ENCODE results near the gene STPG2. TPM values are rescaled to one million over a fixed set of nuclear protein-coding genes. Genes with fewer than 3 reads are reported as not detected.

STPG2 gene
- total RNA-seq, 2 experiments from 2014 or later = not detected

GRCh38 chr4:97987019-97987648, 156.1 kb downstream of the STPG2 start:
- Mint-ChIP-seq H3K4me1 (ENCODE audit: low read depth) (no peaks in the 10 kb centered on the region), H3K27me3 (no peaks in the 10 kb centered on the region), H3K4me3 (no peak overlapping the region), H3K36me3 (no peaks in the 10 kb centered on the region), H3K9me3 (peaks cover 4% of the 10 kb centered on the region), H3K27ac (no peak overlapping the region)
- no peak for DNase-seq
- intact Hi-C loops (cut with micrococcal nuclease) = no loop called here
- ChIA-PET CTCF (interaction anchor here (0.8 kb wide), 1 partner anchor 1779 kb away, joined by 3 read pairs; no protein-coding TSS in a partner anchor), POLR2A (no interaction called here)

GRCh38 chr4:97984545-97985131, 158.6 kb downstream of the STPG2 start:
- ChIA-PET CTCF (no interaction called here), POLR2A (no interaction called here)
- Mint-ChIP-seq H3K27me3 (no peaks in the 10 kb centered on the region), H3K4me1 (ENCODE audit: low read depth) (no peaks in the 10 kb centered on the region), H3K9me3 (no peaks in the 10 kb centered on the region), H3K27ac (no peak overlapping the region), H3K36me3 (no peaks in the 10 kb centered on the region), H3K4me3 (no peak overlapping the region)
- intact Hi-C loops (cut with micrococcal nuclease) = no loop called here
- DNase-seq = no peak

GRCh38 chr4:97978791-97979488, 164.3 kb downstream of the STPG2 start:
- POLR2A ChIA-PET = no interaction called here
- no peak overlapping the region for H3K27ac Mint-ChIP-seq
- H3K36me3 Mint-ChIP-seq = no peaks in the 10 kb centered on the region

GRCh38 chr4:97953171-97953941, 189.9 kb downstream of the STPG2 start:
- no peaks in the 10 kb centered on the region for H3K36me3 Mint-ChIP-seq
- no peak overlapping the region for H3K4me3 Mint-ChIP-seq
- CTCF ChIA-PET = interaction anchor here (0.6 kb wide), 1 partner anchor 231 kb away, joined by 3 read pairs; no protein-coding TSS in a partner anchor
- H3K27me3 Mint-ChIP-seq = no peaks in the 10 kb centered on the region
- H3K9me3 Mint-ChIP-seq = no peaks in the 10 kb centered on the region
- H3K4me1 Mint-ChIP-seq (ENCODE audit: low read depth) = no peaks in the 10 kb centered on the region
- DNase-seq = no peak
- intact Hi-C loops (cut with micrococcal nuclease) = no loop called here
- POLR2A ChIA-PET = no interaction called here
- H3K27ac Mint-ChIP-seq = no peak overlapping the region

More at GRCh38 chr4:97978791-97979488, 164.3 kb downstream of the STPG2 start:
- CTCF ChIA-PET = no interaction called here
- Mint-ChIP-seq H3K9me3 (peaks cover 5% of the 10 kb centered on the region), H3K27me3 (no peaks in the 10 kb centered on the region), H3K4me3 (no peak overlapping the region), H3K4me1 (ENCODE audit: low read depth) (no peaks in the 10 kb centered on the region)
- DNase-seq = no peak
- intact Hi-C loops (cut with micrococcal nuclease) = no loop called here

- H3K4me3 Mint-ChIP-seq = no peak overlapping the region
- POLR2A ChIA-PET = no interaction called here
- H3K36me3 Mint-ChIP-seq = no peaks in the 10 kb centered on the region
- H3K4me1 Mint-ChIP-seq (ENCODE audit: low read depth) = no peaks in the 10 kb centered on the region
- no peak overlapping the region for H3K27ac Mint-ChIP-seq
- H3K9me3 Mint-ChIP-seq = no peaks in the 10 kb centered on the region
- no peak for DNase-seq
- CTCF ChIA-PET = interaction anchor here (0.6 kb wide), 1 partner anchor 230 kb away, joined by 3 read pairs; no protein-coding TSS in a partner anchor
- intact Hi-C loops (cut with micrococcal nuclease) = no loop called here
- H3K27me3 Mint-ChIP-seq = no peaks in the 10 kb centered on the region
Observed at GRCh38 chr4:97952763-97953162, 190.5 kb downstream of the STPG2 start.

GRCh38 chr4:97950836-97951235, 192.4 kb downstream of the STPG2 start:
- Mint-ChIP-seq H3K9me3 (no peaks in the 10 kb centered on the region), H3K4me1 (ENCODE audit: low read depth) (no peaks in the 10 kb centered on the region), H3K36me3 (no peaks in the 10 kb centered on the region), H3K27ac (no peak overlapping the region), H3K27me3 (no peaks in the 10 kb centered on the region), H3K4me3 (no peak overlapping the region)
- CTCF ChIA-PET = no interaction called here
- intact Hi-C loops (cut with micrococcal nuclease) = no loop called here
- DNase-seq = no peak
- POLR2A ChIA-PET = no interaction called here

- ChIA-PET POLR2A (no interaction called here), CTCF (no interaction called here)
- Mint-ChIP-seq H3K27me3 (no peaks in the 10 kb centered on the region), H3K4me3 (no peak overlapping the region), H3K27ac (no peak overlapping the region), H3K36me3 (no peaks in the 10 kb centered on the region), H3K9me3 (peaks cover 28% of the 10 kb centered on the region), H3K4me1 (ENCODE audit: low read depth) (no peaks in the 10 kb centered on the region)
- DNase-seq = no peak
- intact Hi-C loops (cut with micrococcal nuclease) = no loop called here
Observed at GRCh38 chr4:97942951-97943350, 200.3 kb downstream of the STPG2 start.

GRCh38 chr4:97942137-97942536, 201.1 kb downstream of the STPG2 start:
- Mint-ChIP-seq H3K27ac (no peak overlapping the region), H3K27me3 (no peaks in the 10 kb centered on the region), H3K4me3 (no peak overlapping the region), H3K36me3 (no peaks in the 10 kb centered on the region), H3K9me3 (peaks cover 33% of the 10 kb centered on the region), H3K4me1 (ENCODE audit: low read depth) (no peaks in the 10 kb centered on the region)
- CTCF ChIA-PET = no interaction called here
- POLR2A ChIA-PET = no interaction called here
- no peak for DNase-seq
- intact Hi-C loops (cut with micrococcal nuclease) = no loop called here

GRCh38 chr4:97938141-97938540, 205.1 kb downstream of the STPG2 start:
- no peak overlapping the region for H3K27ac Mint-ChIP-seq
- DNase-seq = no peak
- H3K9me3 Mint-ChIP-seq = peaks cover 55% of the 10 kb centered on the region
- no peaks in the 10 kb centered on the region for H3K4me1 Mint-ChIP-seq (ENCODE audit: low read depth)
- ChIA-PET POLR2A (no interaction called here), CTCF (no interaction called here)
- intact Hi-C loops (cut with micrococcal nuclease) = no loop called here
- no peaks in the 10 kb centered on the region for H3K27me3 Mint-ChIP-seq
- H3K4me3 Mint-ChIP-seq = no peak overlapping the region
- no peaks in the 10 kb centered on the region for H3K36me3 Mint-ChIP-seq

GRCh38 chr4:97924341-97924958, 218.8 kb downstream of the STPG2 start:
- intact Hi-C loops (cut with micrococcal nuclease) = no loop called here
- no peaks in the 10 kb centered on the region for H3K4me1 Mint-ChIP-seq (ENCODE audit: low read depth)
- DNase-seq = no peak
- no peak overlapping the region for H3K4me3 Mint-ChIP-seq
- ChIA-PET POLR2A (no interaction called here), CTCF (no interaction called here)
- no peaks in the 10 kb centered on the region for H3K36me3 Mint-ChIP-seq
- peaks cover 12% of the 10 kb centered on the region for H3K9me3 Mint-ChIP-seq
- H3K27me3 Mint-ChIP-seq = no peaks in the 10 kb centered on the region
- no peak overlapping the region for H3K27ac Mint-ChIP-seq

GRCh38 chr4:97923096-97923495, 220.2 kb downstream of the STPG2 start:
- Mint-ChIP-seq H3K27ac (no peak overlapping the region), H3K36me3 (no peaks in the 10 kb centered on the region), H3K4me1 (ENCODE audit: low read depth) (no peaks in the 10 kb centered on the region), H3K4me3 (no peak overlapping the region), H3K9me3 (peaks cover 6% of the 10 kb centered on the region), H3K27me3 (no peaks in the 10 kb centered on the region)
- POLR2A ChIA-PET = no interaction called here
- CTCF ChIA-PET = no interaction called here
- intact Hi-C loops (cut with micrococcal nuclease) = no loop called here
- no peak for DNase-seq

- Mint-ChIP-seq H3K27ac (no peak overlapping the region), H3K27me3 (no peaks in the 10 kb centered on the region), H3K4me1 (ENCODE audit: low read depth) (no peaks in the 10 kb centered on the region), H3K9me3 (peaks cover 2% of the 10 kb centered on the region), H3K4me3 (no peak overlapping the region), H3K36me3 (no peaks in the 10 kb centered on the region)
- POLR2A ChIA-PET = no interaction called here
- DNase-seq = no peak
- intact Hi-C loops (cut with micrococcal nuclease) = no loop called here
- CTCF ChIA-PET = no interaction called here
Observed at GRCh38 chr4:97917115-97917514, 226.2 kb downstream of the STPG2 start.
